HepG2 (cell line): ENCODE measurements around the gene ALS2. TPM values are rescaled to one million over a fixed set of nuclear protein-coding genes. Genes with fewer than 3 reads are reported as not detected.
A peak's percentile ranks its signal among the peaks of the same experiment; 100 is the strongest.

Source experiments
- ATAC-seq: fragments of 200-7000 bp; cut with Tn5 transposase; 3 replicates; pipeline ENCODE4 v1.9.1; 2020; ENCODE audit warnings: mild to moderate bottlenecking, moderate library complexity
- BruUV-seq: library from RNA; stranded (reverse); fragments of 400-500 nt; replicated peaks from 2 replicates; lab custom pipeline; 2021; lab: Mats Ljungman, UMichigan
- CTCF ChIA-PET: fragments of 300-600 bp; formaldehyde crosslinking; extraction: SDS; loops from one replicate; lab custom pipeline; 2021; ENCODE audit warnings: low total read pairs, inconsistent platforms, low intra/inter-chr PET ratio; lab: Yijun Ruan, JAX
- POLR2A ChIA-PET: fragments of 350-600 bp; sonication (Branson Sonifier 250); formaldehyde crosslinking; loops from one replicate; lab custom pipeline; 2020; ENCODE audit warnings: antibody characterized with exemption, inconsistent platforms; lab: Yijun Ruan, JAX
- DNase-seq: peaks from one replicate; pipeline ENCODE4 v3.0.0-alpha.2; 2015; ENCODE audit warnings: low spot score
- FAIRE-seq: peaks from 3 replicates; lab custom pipeline; 2011; peaks lifted over from hg19 to GRCh38; lab: Jason Lieb, UNC
- H2AFZ ChIP-seq: one replicate; pipeline ENCODE4 v1.6.1; 2011; ENCODE audit warnings: low read length, inconsistent platforms
- H3K27ac ChIP-seq: fragments of 300-600 bp; 3 replicates; pipeline ENCODE4 v1.8.0; 2011; ENCODE audit warnings: mixed run types, mild to moderate bottlenecking, mixed read lengths, low read length, inconsistent platforms; ENCODE audit not compliant: insufficient read depth; ENCODE audit errors: extremely low read length
- H3K27me3 ChIP-seq, 2 experiments: fragments of 200-600 bp in 1 of 2; 2 replicates in 1 of 2; 3 replicates in 1 of 2; pipeline versions ENCODE4 v1.6.0 to v1.8.0; 2011; ENCODE audit warnings: low read length in 2 of 2, mild to moderate bottlenecking in 2 of 2, moderate library complexity in 2 of 2, inconsistent platforms in 1 of 2; ENCODE audit not compliant: insufficient read depth in 2 of 2, control insufficient read depth in 1 of 2
- H3K36me3 ChIP-seq, 2 experiments: fragments of 200-600 bp in 1 of 2; replicated peaks in 1 of 2; 2 replicates in 1 of 2; 3 replicates in 1 of 2; pipeline versions ENCODE4 v1.5.1 to v1.8.0; 2011; ENCODE audit warnings: low read length in 2 of 2, inconsistent platforms in 1 of 2; ENCODE audit not compliant: insufficient read depth in 2 of 2, control insufficient read depth in 1 of 2
- H3K4me1 ChIP-seq: 2 replicates; pipeline ENCODE4 v1.5.1; 2012; ENCODE audit warnings: low read length, inconsistent platforms; ENCODE audit not compliant: insufficient read depth
- H3K4me2 ChIP-seq: 2 replicates; pipeline ENCODE4 v1.6.0; 2011; ENCODE audit warnings: low read depth, low read length, inconsistent platforms
- H3K4me3 ChIP-seq, 3 experiments: fragments of 200-600 bp in 1 of 3; sonication (generic), shearing (Covaris generic) in 1 of 3; replicated peaks in 1 of 3; 2 replicates each; pipeline ENCODE4 v1.5.1; 2011 to 2016; ENCODE audit warnings: low read length in 3 of 3, inconsistent platforms in 2 of 3, low read depth in 2 of 3, mild to moderate bottlenecking in 2 of 3, control low read depth in 1 of 3, mixed read lengths in 1 of 3; ENCODE audit not compliant: insufficient read depth in 1 of 3
- H3K79me2 ChIP-seq: one replicate; pipeline ENCODE4 v1.6.1; 2011; ENCODE audit warnings: low read length, inconsistent platforms; ENCODE audit not compliant: insufficient read depth
- H3K9ac ChIP-seq: 2 replicates; pipeline ENCODE4 v1.6.0; 2011; ENCODE audit warnings: mild to moderate bottlenecking, low read depth, low read length, inconsistent platforms; ENCODE audit not compliant: insufficient read depth
- H3K9me3 ChIP-seq: 2 replicates; pipeline ENCODE4 v1.5.1; 2012; ENCODE audit warnings: mild to moderate bottlenecking, low read length
- H4K20me1 ChIP-seq: 2 replicates; pipeline ENCODE4 v1.6.0; 2011; ENCODE audit warnings: inconsistent platforms, mild to moderate bottlenecking, low read length, moderate library complexity; ENCODE audit not compliant: insufficient read depth
- LCORL ChIP-seq, 2 experiments: fragments of 450-650 bp in 1 of 2; sonication (generic) in 1 of 2; formaldehyde crosslinking in 1 of 2; IDR thresholded peaks; 2 replicates each; pipeline versions ENCODE4 v1.5.0 to v1.6.1; 2017 to 2020; ENCODE audit warnings: antibody characterized with exemption in 1 of 2, missing genetic modification reagents in 1 of 2
- MAFF ChIP-seq: IDR thresholded peaks from 2 replicates; pipeline ENCODE4 v1.6.1; 2011; ENCODE audit warnings: low read depth, low read length, improper control_type of control experiment
- SAP130 ChIP-seq: IDR thresholded peaks from 2 replicates; pipeline ENCODE4 v1.6.1; 2016; ENCODE audit warnings: low read depth
- SOX6 ChIP-seq, 2 experiments: fragments of 450-650 bp in 1 of 2; sonication (generic) in 1 of 2; formaldehyde crosslinking in 1 of 2; IDR thresholded peaks; 2 replicates each; pipeline versions ENCODE4 v1.4.0 to v1.6.1; 2017 to 2020; ENCODE audit warnings: antibody characterized with exemption in 1 of 2, mild to moderate bottlenecking in 1 of 2, missing genetic modification reagents in 1 of 2
- TMF1 ChIP-seq: sonication (generic); formaldehyde crosslinking; IDR thresholded peaks from 2 replicates; pipeline ENCODE4 v1.8.1; 2022; ENCODE audit warnings: low read depth, missing genetic modification reagents
- ZFP41 ChIP-seq: sonication (generic); formaldehyde crosslinking; IDR thresholded peaks from 2 replicates; pipeline ENCODE4 v1.4.0; 2020; ENCODE audit warnings: mild to moderate bottlenecking, missing genetic modification reagents, borderline replicate concordance
- ZFX ChIP-seq: sonication (generic); formaldehyde crosslinking; IDR thresholded peaks from 2 replicates; pipeline ENCODE4 v1.4.0; 2020; ENCODE audit warnings: mild to moderate bottlenecking, low read depth, missing genetic modification reagents, moderate library complexity
- ZMYM4 ChIP-seq: sonication (generic); formaldehyde crosslinking; IDR thresholded peaks from 2 replicates; pipeline ENCODE4 v1.8.1; 2023; ENCODE audit warnings: mild to moderate bottlenecking, missing genetic modification reagents
- ZNF563 ChIP-seq: sonication (generic); formaldehyde crosslinking; IDR thresholded peaks from 2 replicates; pipeline ENCODE4 v1.8.0; 2022; ENCODE audit warnings: mild to moderate bottlenecking, moderate library complexity, missing genetic modification reagents
- ZNF788 ChIP-seq: sonication (generic); formaldehyde crosslinking; IDR thresholded peaks from 2 replicates; pipeline ENCODE4 v1.5.0; 2020; ENCODE audit warnings: mild to moderate bottlenecking, missing genetic modification reagents, borderline replicate concordance
- ZSCAN25 ChIP-seq: sonication (generic); formaldehyde crosslinking; IDR thresholded peaks from 2 replicates; pipeline ENCODE4 v1.8.0; 2022; ENCODE audit warnings: mild to moderate bottlenecking, missing genetic modification reagents
- WGBS: methylation state at CpG from one replicate; pipeline ENCODE4 v1.1.6; 2017; ENCODE audit warnings: low lambda C conversion rate; 5-methylcytosine and 5-hydroxymethylcytosine counted together
- in situ Hi-C: cut with HindIII; loops from 2 replicates; pipeline ENCODE4 v1.10.0; 2017; ENCODE audit warnings: low pct_unique_long_range_greater_than_20kb; ENCODE audit not compliant: extremely low pct_ligation_motif_present
- intact Hi-C: fragments of 100-400 bp; cut with micrococcal nuclease; formaldehyde crosslinking; loops from one replicate; pipeline ENCODE4 v1.10.0; 2022; ENCODE audit not compliant: unreplicated experiment
- polyA plus RNA-seq, 8 experiments: library from polyadenylated mRNA; depleted of rRNA in 3 of 8; stranded (reverse) in 7 of 8; unstranded in 1 of 8; fragments of >200 nt; fragmentation: Illumina TruSeq in 4 of 8; extraction: Trizol in 4 of 8; gene quantifications; 2 replicates each; pipeline versions ENCODE4 v1.2.1 to v1.2.3, GENCODE V29; 2011 to 2016; ENCODE audit warnings: low read depth in 4 of 8, missing spikeins in 1 of 8, mixed read lengths in 1 of 8; ENCODE audit not compliant: insufficient read depth in 1 of 8
- total RNA-seq, 5 experiments: library from RNA; depleted of rRNA; stranded (reverse); fragments of >200 nt; fragmentation: Illumina TruSeq; extraction: Trizol; gene quantifications; 2 replicates each; pipeline ENCODE4 v1.2.3, GENCODE V29; 2016; ENCODE audit warnings: low read depth in 1 of 5
- TF ChIP-seq, protein P1 (sequence below): sonication (generic); formaldehyde crosslinking; IDR thresholded peaks from 2 replicates; pipeline ENCODE4 v1.8.1; 2023; ENCODE audit warnings: mild to moderate bottlenecking, moderate library complexity, missing genetic modification reagents
- TF ChIP-seq, protein P2 (sequence below): sonication (generic); formaldehyde crosslinking; IDR thresholded peaks from 2 replicates; pipeline ENCODE4 v1.4.0; 2020; ENCODE audit warnings: missing genetic modification reagents
- TF ChIP-seq, protein P3 (sequence below): sonication (generic); formaldehyde crosslinking; conservative IDR thresholded peaks from 2 replicates; pipeline ENCODE4 v1.8.0; 2022; ENCODE audit warnings: mild to moderate bottlenecking, moderate library complexity, missing genetic modification reagents

Gene ALS2
- total and polyA plus RNA-seq, 2 of the 13 experiments (the other 11 are each of a cell fraction or from before 2014, with no cell fraction given) = 12.7 to 19.3 TPM

DNA sequence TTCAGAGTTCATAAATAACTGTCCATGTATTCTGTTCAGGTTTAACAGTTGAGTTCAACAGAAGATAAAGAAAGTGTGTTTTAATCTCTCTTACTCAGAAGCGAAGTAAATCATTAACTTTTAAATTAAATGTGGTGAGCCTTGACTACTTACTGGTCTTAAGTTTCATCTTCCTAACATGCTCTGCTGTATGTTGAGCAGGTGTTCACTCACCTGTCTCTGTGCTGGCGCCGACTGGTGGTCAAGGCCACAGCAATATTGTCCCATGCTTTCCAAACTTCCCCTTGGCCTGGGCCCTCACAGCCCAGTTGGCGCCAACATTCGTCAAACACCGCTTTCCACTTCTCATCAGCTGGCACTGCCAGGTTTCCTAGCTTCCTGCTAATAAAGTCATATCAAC, 65.3 kb downstream of the ALS2 start:
- Histone ChIP-seq H3K36me3 (peaks cover 7 to 19% of the 10 kb centered on the region in 2 experiments), H3K27me3 (no peaks in the 10 kb centered on the region), H3K4me2 (no peak overlapping the region), H4K20me1 (no peaks in the 10 kb centered on the region), H3K79me2 (no peaks in the 10 kb centered on the region), H3K9me3 (no peaks in the 10 kb centered on the region), H3K9ac (no peak overlapping the region), H3K4me3 (no peak overlapping the region), H2AFZ (no peak overlapping the region), H3K4me1 (peaks cover 10% of the 10 kb centered on the region), H3K27ac (no peak overlapping the region)
- WGBS = 80% methylated on average over 6 of the region's 6 CpGs
- in situ Hi-C loops (no loop called here), intact Hi-C loops (loop anchor here (1.0 kb wide), 1 partner anchor 479 kb away; no protein-coding TSS in a partner anchor)
- ATAC-seq (peak; percentile 90), FAIRE-seq (peak; percentile 37), DNase-seq (peak; percentile 25)
- CTCF ChIA-PET = interaction anchor here (1.2 kb wide), 1 partner anchor 479 kb away, joined by 3 read pairs; no protein-coding TSS in a partner anchor
- POLR2A ChIA-PET = no interaction called here
- no TSS peak for BruUV-seq
- TF ChIP-seq, protein P1, sequence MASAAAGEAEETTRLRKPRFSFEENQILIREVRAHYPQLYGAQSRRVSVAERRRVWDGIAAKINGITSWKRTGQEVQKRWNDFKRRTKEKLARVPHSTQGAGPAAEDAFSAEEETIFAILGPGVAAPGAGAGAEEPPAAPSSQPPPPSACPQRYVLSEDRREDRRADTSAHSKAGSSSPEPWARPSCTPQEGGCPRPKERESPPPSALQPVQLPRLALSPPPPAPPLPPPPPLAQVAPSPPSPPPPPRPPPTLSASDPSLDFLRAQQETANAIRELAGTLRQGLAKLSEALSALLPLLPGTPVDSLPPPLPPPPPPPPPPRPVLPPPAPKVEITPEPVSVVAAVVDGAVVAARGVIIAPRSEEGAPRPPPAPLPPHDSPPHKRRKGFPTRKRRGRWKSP (CRISPR knock-in tag) = no peak
- TF ChIP-seq MAFF (no peak), ZFX (CRISPR knock-in tag) (0 out of 2 replicates have a peak, but pooled peaks have one; percentile 15), ZFP41 (no peak), ZNF563 (no peak), ZSCAN25 (CRISPR knock-in tag) (no peak), SAP130 (0 out of 2 replicates have a peak, but pooled peaks have one; percentile 23), TMF1 (CRISPR knock-in tag) (no peak), ZNF788 (CRISPR knock-in tag) (no peak), LCORL (IDR thresholded peaks at IDR 0.05) (no peak), LCORL (CRISPR knock-in tag; IDR thresholded peaks at IDR 0.05) (peak; percentile 21; the same call in 1 of the 2 replicates), ZMYM4 (CRISPR knock-in tag) (peak; percentile 53), SOX6 (IDR thresholded peaks at IDR 0.05) (no peak), SOX6 (CRISPR knock-in tag; IDR thresholded peaks at IDR 0.05) (no peak)
- TF ChIP-seq, protein P2, sequence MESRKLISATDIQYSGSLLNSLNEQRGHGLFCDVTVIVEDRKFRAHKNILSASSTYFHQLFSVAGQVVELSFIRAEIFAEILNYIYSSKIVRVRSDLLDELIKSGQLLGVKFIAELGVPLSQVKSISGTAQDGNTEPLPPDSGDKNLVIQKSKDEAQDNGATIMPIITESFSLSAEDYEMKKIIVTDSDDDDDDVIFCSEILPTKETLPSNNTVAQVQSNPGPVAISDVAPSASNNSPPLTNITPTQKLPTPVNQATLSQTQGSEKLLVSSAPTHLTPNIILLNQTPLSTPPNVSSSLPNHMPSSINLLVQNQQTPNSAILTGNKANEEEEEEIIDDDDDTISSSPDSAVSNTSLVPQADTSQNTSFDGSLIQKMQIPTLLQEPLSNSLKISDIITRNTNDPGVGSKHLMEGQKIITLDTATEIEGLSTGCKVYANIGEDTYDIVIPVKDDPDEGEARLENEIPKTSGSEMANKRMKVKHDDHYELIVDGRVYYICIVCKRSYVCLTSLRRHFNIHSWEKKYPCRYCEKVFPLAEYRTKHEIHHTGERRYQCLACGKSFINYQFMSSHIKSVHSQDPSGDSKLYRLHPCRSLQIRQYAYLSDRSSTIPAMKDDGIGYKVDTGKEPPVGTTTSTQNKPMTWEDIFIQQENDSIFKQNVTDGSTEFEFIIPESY (CRISPR knock-in tag) = peak; percentile 92
- TF ChIP-seq, protein P3, sequence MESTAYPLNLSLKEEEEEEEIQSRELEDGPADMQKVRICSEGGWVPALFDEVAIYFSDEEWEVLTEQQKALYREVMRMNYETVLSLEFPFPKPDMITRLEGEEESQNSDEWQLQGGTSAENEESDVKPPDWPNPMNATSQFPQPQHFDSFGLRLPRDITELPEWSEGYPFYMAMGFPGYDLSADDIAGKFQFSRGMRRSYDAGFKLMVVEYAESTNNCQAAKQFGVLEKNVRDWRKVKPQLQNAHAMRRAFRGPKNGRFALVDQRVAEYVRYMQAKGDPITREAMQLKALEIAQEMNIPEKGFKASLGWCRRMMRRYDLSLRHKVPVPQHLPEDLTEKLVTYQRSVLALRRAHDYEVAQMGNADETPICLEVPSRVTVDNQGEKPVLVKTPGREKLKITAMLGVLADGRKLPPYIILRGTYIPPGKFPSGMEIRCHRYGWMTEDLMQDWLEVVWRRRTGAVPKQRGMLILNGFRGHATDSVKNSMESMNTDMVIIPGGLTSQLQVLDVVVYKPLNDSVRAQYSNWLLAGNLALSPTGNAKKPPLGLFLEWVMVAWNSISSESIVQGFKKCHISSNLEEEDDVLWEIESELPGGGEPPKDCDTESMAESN (CRISPR knock-in tag) = no peak
